ENCODE data around the gene HIBCH. TPM values are rescaled to one million over a fixed set of nuclear protein-coding genes. Genes with fewer than 3 reads are reported as not detected.
"Not testable (repeated sequence)": the region's sequence is repeated elsewhere in the genome, so short reads cannot be mapped to it uniquely, and the experiment has no call there.

The HIBCH gene
- total RNA-seq, 1 donor from 2014 or later: 22.0 TPM

GRCh38 chr2:190280565-190281350, 38.9 kb downstream of the HIBCH start:
- H3K9me3 Mint-ChIP-seq (ENCODE audit: unreplicated experiment): no peaks in the 10 kb centered on the region
- TF ChIP-seq CTCF (IDR thresholded peaks at IDR 0.05; ENCODE audit: partially characterized antibody, unreplicated experiment): no peak
- no peaks in the 10 kb centered on the region for H3K27me3 Mint-ChIP-seq (ENCODE audit: unreplicated experiment)
- H3K27ac Mint-ChIP-seq (ENCODE audit: unreplicated experiment): no peak overlapping the region
- H3K4me3 Mint-ChIP-seq (ENCODE audit: unreplicated experiment): no peak overlapping the region
- no peak for DNase-seq
- no peaks in the 10 kb centered on the region for H3K4me1 Mint-ChIP-seq (ENCODE audit: low read depth, unreplicated experiment)
- H3K36me3 Mint-ChIP-seq (ENCODE audit: unreplicated experiment): no peaks in the 10 kb centered on the region

- not testable (repeated sequence) for DNase-seq; H3K27ac Mint-ChIP-seq (ENCODE audit: unreplicated experiment); H3K36me3 Mint-ChIP-seq (ENCODE audit: unreplicated experiment); H3K9me3 Mint-ChIP-seq (ENCODE audit: unreplicated experiment); H3K4me1 Mint-ChIP-seq (ENCODE audit: low read depth, unreplicated experiment); H3K27me3 Mint-ChIP-seq (ENCODE audit: unreplicated experiment); H3K4me3 Mint-ChIP-seq (ENCODE audit: unreplicated experiment)
Measured at GRCh38 chr2:190279256-190280134, 40.1 kb downstream of the HIBCH start.

GRCh38 chr2:190277234-190278112, 42.2 kb downstream of the HIBCH start:
- no peaks in the 10 kb centered on the region for H3K9me3 Mint-ChIP-seq (ENCODE audit: unreplicated experiment)
- no peak overlapping the region for H3K27ac Mint-ChIP-seq (ENCODE audit: unreplicated experiment)
- DNase-seq: no peak
- peak; percentile 60 for TF ChIP-seq CTCF (IDR thresholded peaks at IDR 0.05; ENCODE audit: partially characterized antibody, unreplicated experiment)
- H3K4me3 Mint-ChIP-seq (ENCODE audit: unreplicated experiment): no peak overlapping the region
- no peaks in the 10 kb centered on the region for H3K36me3 Mint-ChIP-seq (ENCODE audit: unreplicated experiment)
- H3K27me3 Mint-ChIP-seq (ENCODE audit: unreplicated experiment): no peaks in the 10 kb centered on the region
- H3K4me1 Mint-ChIP-seq (ENCODE audit: low read depth, unreplicated experiment): peaks cover 2% of the 10 kb centered on the region

GRCh38 chr2:190272457-190272842, 47.2 kb downstream of the HIBCH start:
- peaks cover 1% of the 10 kb centered on the region for H3K9me3 Mint-ChIP-seq (ENCODE audit: unreplicated experiment)

More at GRCh38 chr2:190272457-190272842, 47.2 kb downstream of the HIBCH start:
- H3K27me3 Mint-ChIP-seq (ENCODE audit: unreplicated experiment): no peaks in the 10 kb centered on the region
- H3K4me3 Mint-ChIP-seq (ENCODE audit: unreplicated experiment): no peak overlapping the region
- H3K36me3 Mint-ChIP-seq (ENCODE audit: unreplicated experiment): no peaks in the 10 kb centered on the region
- DNase-seq: no peak
- no peak overlapping the region for H3K27ac Mint-ChIP-seq (ENCODE audit: unreplicated experiment)
- TF ChIP-seq CTCF (IDR thresholded peaks at IDR 0.05; ENCODE audit: partially characterized antibody, unreplicated experiment): no peak
- peaks cover 13% of the 10 kb centered on the region for H3K4me1 Mint-ChIP-seq (ENCODE audit: low read depth, unreplicated experiment)

All from glutamatergic neuron (in vitro differentiated cells).